T1000 (cell line): Measurements from ENCODE around the gene RHEBL1.

Source experiments
- DNase-seq: peaks from one replicate; lab custom pipeline; 2025; ENCODE audit warnings: mixed read lengths; lab: John Stamatoyannopoulos, UW

RHEBL1 gene

DNA sequence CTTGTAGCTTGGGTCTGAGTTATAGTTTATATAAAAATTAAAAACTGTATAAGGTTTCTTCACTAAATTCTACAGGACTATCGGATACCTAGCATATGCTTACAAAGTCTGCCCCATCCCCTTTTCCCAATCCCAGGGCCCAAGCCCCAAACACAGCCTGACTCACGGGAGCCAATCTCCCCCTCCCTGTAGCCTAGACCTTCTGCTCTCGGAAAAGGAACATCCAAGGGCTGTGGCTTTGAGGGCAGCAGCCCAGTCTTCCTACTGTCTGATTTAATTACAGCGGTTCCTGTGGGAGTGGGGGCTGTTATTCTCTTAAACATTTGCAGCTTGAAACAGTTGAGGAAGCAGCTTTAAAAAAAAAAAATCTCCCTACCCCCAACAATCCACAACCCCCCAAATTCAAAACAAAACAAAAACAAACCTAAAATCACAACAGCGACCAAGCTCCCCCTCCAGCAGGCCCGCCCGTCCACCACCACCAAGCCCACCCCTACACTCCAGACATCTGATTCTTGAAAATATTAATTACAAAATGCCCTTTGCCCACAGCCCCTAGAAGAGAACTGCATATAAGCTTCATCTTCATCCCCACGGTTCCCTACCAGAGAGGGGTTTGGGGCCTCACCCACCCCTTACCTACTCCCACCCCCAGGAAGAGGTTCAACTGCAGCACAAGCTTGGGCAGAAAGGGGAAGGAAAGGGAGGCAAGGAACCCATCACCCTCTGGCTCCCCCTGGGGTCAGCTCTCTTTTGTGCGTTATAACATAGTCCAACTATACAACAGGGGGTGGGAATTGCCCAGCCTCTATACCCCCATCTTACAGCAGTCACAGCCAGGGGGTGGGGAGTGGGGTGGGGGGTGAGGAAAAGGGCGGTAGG is 50.1 kb downstream of the RHEBL1 start:
- DNase-seq, result no peak

DNA sequence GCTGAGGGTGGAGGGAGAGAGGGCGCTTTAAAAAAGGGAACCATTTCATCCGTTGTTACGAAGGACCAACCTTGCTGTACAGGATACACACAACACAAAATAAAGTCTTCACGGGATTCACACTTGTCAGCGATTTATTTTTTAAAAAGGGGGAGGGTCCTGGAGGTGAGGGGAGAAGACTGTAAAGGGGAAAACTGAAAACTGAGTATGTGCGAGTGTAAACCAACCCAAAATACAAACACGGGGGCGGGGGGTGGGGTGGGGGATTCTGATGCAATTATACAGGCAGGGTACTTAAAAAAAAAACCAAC is 50.7 kb downstream of the RHEBL1 start:
- no peak for DNase-seq

DNA sequence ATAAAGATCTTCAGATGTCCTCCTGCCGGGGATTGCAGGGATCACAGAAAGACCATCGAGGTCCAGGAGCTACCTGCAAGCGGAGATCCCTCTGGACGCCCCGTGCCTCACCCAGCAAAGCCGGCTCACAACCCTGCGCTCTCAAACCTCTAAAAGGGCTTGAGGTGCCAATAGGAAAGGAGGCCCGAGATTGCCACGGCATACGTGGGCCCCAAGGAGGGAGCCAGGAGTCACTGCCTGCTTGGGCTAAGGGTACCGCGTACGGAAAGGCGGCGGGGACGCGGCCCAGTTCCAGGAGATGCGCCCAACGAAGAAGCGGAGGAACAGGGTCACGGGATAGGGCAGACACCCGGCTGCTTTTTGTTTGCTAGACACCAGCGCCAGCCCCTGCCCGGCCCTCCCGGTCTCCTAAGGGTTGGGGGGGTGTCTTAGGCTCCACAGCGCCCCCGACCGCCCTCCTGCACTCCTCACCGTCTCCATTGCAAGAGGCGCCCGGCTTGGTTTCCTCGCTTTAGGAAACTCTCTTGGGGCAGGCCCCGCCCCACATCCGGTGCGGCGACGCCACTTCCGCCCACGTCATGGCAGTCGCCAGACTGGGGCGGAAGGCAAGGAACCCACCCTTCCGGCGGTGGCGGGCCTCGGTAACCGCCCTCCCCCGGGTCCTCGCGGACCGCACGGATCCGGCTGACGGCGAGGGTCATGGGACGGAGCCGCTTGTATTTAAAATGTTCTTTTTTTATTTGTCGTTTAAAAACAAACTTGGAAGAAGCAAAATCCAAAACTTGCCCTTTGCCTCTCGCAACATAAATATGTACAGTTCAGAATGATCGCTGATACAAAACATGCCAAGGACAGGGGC is 51.3 kb downstream of the RHEBL1 start, which contains the start of gene PRKAG1:
PRKAG1 (minus strand) TSS at position 516 of the 859 bp plus-strand sequence; CDS start at position 480, 36 bp downstream.
- peak; percentile 87 for DNase-seq

DNA sequence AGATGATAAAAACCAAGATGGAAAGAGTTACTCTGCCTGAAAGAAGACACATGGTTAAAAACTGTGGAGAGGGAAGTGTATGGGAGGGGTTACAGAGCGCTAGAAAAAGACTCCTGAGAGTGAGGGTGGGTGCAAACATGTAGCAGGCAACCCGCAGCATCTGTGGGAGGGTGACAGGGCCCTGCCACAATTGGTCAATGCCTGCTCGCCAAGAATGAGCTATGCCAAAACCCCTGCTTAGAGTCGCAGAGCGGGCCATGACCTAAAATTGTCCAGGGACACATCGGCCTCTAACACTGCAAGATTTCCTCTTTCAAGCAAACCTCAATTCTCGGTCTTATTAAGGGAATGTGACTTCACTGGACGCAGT is 51.9 kb downstream of the RHEBL1 start:
- no peak for DNase-seq

DNA sequence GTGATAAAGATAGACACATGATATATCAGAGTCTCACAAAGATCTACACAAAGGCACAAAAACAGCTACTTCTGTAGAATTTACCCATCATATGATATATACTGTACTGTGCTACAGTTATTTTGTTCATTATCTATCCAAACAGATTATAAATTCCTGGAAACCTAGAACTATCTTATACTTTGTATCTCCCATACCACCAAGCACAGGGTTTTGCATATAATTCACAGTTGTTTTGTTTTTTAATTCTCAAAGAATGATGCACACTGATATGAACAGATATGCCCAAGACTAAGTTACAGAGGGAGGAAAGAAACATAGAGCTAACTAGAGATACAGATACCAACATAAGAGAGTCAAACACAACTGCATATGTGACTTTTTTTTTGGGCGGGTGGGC is 54.6 kb downstream of the RHEBL1 start:
- DNase-seq, result no peak
